ENCODE measurements around the gene CDH6. TPM values are rescaled to one million over a fixed set of nuclear protein-coding genes. Genes with fewer than 3 reads are reported as not detected.

The CDH6 gene
- total and polyA plus RNA-seq, 10 donors = 0.11 to 2.7 (median 0.60) TPM

GRCh38 chr5:31362529-31362900, 169.0 kb downstream of the CDH6 start:
- DNase-seq = no peak
- Histone ChIP-seq H3K4me3 (no peak overlapping the region), H3K4me1 (no peaks in the 10 kb centered on the region), H3K27ac (no peak overlapping the region), H3K9me3 (no peaks in the 10 kb centered on the region), H3K36me3 (no peaks in the 10 kb centered on the region), H3K27me3 (replicated peaks in 1 of 7) (no peaks in the 10 kb centered on the region)
- intact Hi-C loops (cut with DNase I; ENCODE audit: low total_unique reads) = no loop called here
- TF ChIP-seq CTCF (IDR thresholded peaks at IDR 0.05 in 8 of 11, conservative IDR thresholded peaks at IDR 0.05 in 3 of 11) (no peak), POLR2A (IDR thresholded peaks at IDR 0.05) (no peak), POLR2AphosphoS5 (IDR thresholded peaks at IDR 0.05) (no peak)
- WGBS, 5 donors = 79 to 93% (median 89%) methylated on average over 1 of the region's 1 CpG

GRCh38 chr5:31362931-31363568, 169.6 kb downstream of the CDH6 start:
- no peaks in the 10 kb centered on the region for H3K36me3 ChIP-seq
- no peak overlapping the region for H3K27ac ChIP-seq
- no peak for TF ChIP-seq POLR2AphosphoS5 (IDR thresholded peaks at IDR 0.05)
- TF ChIP-seq CTCF (IDR thresholded peaks at IDR 0.05 in 8 of 11, conservative IDR thresholded peaks at IDR 0.05 in 3 of 11) = no peak
- TF ChIP-seq POLR2A (IDR thresholded peaks at IDR 0.05) = no peak
- H3K27me3 ChIP-seq (replicated peaks in 1 of 7) = no peaks in the 10 kb centered on the region
- no peaks in the 10 kb centered on the region for H3K9me3 ChIP-seq
- 46 to 63% (median 57%) methylated on average over 3 of the region's 3 CpGs for WGBS, 5 donors
- no peak overlapping the region for H3K4me3 ChIP-seq
- intact Hi-C loops (cut with DNase I; ENCODE audit: low total_unique reads) = no loop called here
- no peak for DNase-seq
- H3K4me1 ChIP-seq = no peaks in the 10 kb centered on the region

GRCh38 chr5:31364881-31365636, 171.6 kb downstream of the CDH6 start:
- Histone ChIP-seq H3K36me3 (no peaks in the 10 kb centered on the region), H3K4me3 (no peak overlapping the region), H3K9me3 (no peaks in the 10 kb centered on the region), H3K27ac (no peak overlapping the region), H3K4me1 (no peaks in the 10 kb centered on the region), H3K27me3 (replicated peaks in 1 of 7) (no peaks in the 10 kb centered on the region)
- TF ChIP-seq POLR2AphosphoS5 (IDR thresholded peaks at IDR 0.05) (no peak), POLR2A (IDR thresholded peaks at IDR 0.05) (no peak), CTCF (IDR thresholded peaks at IDR 0.05 in 8 of 11, conservative IDR thresholded peaks at IDR 0.05 in 3 of 11) (no peak)
- intact Hi-C loops (cut with DNase I; ENCODE audit: low total_unique reads) = no loop called here
- DNase-seq = no peak
- WGBS, 5 donors = 74 to 85% (median 78%) methylated on average over 2 of the region's 2 CpGs

DNA sequence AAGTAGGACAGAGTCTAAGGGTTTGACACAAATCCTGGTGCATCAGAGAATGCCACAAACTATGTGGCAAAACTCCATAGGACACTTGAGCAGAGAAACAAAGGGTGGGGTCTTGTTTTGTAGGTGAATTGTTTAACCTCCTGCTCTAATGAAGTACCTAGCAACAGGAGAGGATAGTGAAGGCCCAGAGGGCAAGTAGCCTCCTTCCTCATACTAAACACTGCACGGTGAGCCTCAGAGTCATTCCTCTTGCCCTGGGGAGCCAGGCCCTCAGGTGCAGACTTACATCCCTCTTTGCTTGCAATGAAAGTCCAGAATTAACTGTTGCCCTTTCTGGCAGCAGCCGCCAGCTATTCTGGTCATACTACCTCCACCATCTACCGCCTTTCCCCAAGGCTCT, 172.3 kb downstream of the CDH6 start:
- no peak for DNase-seq
- intact Hi-C loops (cut with DNase I; ENCODE audit: low total_unique reads) = no loop called here
- WGBS, 5 donors = 89 to 96% (median 93%) methylated on average over 3 of the region's 3 CpGs

More for the DNA sequence above, 172.3 kb downstream of the CDH6 start:
- no peaks in the 10 kb centered on the region for H3K4me1 ChIP-seq
- no peak overlapping the region for H3K27ac ChIP-seq
- no peaks in the 10 kb centered on the region for H3K27me3 ChIP-seq (replicated peaks in 1 of 7)
- H3K4me3 ChIP-seq = no peak overlapping the region
- no peaks in the 10 kb centered on the region for H3K9me3 ChIP-seq
- no peaks in the 10 kb centered on the region for H3K36me3 ChIP-seq
- TF ChIP-seq CTCF (IDR thresholded peaks at IDR 0.05 in 8 of 11, conservative IDR thresholded peaks at IDR 0.05 in 3 of 11) (no peak), POLR2AphosphoS5 (IDR thresholded peaks at IDR 0.05) (no peak), POLR2A (IDR thresholded peaks at IDR 0.05) (no peak)

Data from spleen (tissue), 11 donors.